ES-I3 (cell line): ENCODE results near the gene SMG1.
A peak's percentile ranks its signal among the peaks of the same experiment; 100 is the strongest.
"Not testable (repeated sequence)": the region's sequence is repeated elsewhere in the genome, so short reads cannot be mapped to it uniquely, and the experiment has no call there.

ENCODE experiments used
- H3K36me3 ChIP-seq: 2 replicates; pipeline ENCODE4 v1.6.1; 2013; ENCODE audit warnings: mild to moderate bottlenecking, low read length, control low read depth, moderate library complexity; ENCODE audit not compliant: insufficient read depth
- H3K4me1 ChIP-seq: 2 replicates; pipeline ENCODE4 v1.6.1; 2013; ENCODE audit warnings: mild to moderate bottlenecking, control low read depth, low read length; ENCODE audit not compliant: insufficient read depth
- H3K9ac ChIP-seq: 2 replicates; pipeline ENCODE4 v1.6.1; 2013; ENCODE audit warnings: low read depth, mild to moderate bottlenecking, low read length, moderate library complexity
- H3K9me3 ChIP-seq: 2 replicates; pipeline ENCODE4 v1.6.1; 2013; ENCODE audit warnings: mild to moderate bottlenecking, low read length, moderate library complexity; ENCODE audit not compliant: control insufficient read depth, insufficient read depth

SMG1 gene

DNA sequence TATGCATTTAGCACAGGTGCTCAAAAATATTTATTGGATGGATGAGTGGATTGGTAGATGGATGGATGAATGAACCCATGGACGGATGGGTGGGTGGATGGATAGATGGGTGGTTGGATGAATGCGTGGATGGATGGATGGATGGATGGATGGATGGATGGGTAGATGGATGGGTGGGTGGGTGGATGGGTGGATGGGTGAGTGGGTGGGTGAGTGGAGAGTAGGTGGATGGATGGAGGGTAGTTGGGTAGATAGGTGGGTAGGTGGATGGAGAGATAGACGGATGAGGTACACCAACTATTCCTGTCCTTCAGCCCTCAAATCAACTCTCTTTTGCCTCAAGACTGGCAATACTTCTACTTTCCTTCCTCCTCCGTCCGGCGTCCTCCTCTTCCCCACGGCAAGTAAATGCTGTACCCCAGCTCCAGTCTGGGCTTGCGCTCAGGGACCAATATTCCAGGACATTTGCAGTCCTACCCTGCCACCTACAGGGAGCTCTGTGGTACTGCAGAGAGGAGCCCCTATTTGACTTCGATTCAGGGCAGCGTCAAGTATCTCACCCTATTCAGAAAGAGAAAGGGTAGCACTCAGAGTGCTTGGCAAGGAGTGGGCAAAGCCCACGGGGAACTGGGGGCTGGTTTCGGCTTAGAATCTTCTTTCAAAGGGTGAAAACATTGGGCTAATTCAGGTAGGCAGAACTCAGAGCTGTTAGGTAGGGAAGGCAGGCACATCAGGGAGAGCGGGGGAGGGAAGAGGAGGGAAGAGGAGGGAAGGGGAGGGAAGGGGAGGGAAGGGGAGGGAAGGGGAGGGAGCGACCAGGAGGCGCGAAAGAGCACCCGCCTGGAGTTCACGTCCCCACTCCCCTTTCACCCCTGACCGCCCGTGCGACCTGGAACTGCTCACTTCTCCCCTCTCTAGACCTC, 166.3 kb downstream of the SMG1 start:
- H3K9ac ChIP-seq = peak overlapping the region; percentile 20; the same call in 1 of the 2 replicates
- not testable (repeated sequence) for H3K36me3 ChIP-seq, H3K4me1 ChIP-seq, H3K9me3 ChIP-seq

DNA sequence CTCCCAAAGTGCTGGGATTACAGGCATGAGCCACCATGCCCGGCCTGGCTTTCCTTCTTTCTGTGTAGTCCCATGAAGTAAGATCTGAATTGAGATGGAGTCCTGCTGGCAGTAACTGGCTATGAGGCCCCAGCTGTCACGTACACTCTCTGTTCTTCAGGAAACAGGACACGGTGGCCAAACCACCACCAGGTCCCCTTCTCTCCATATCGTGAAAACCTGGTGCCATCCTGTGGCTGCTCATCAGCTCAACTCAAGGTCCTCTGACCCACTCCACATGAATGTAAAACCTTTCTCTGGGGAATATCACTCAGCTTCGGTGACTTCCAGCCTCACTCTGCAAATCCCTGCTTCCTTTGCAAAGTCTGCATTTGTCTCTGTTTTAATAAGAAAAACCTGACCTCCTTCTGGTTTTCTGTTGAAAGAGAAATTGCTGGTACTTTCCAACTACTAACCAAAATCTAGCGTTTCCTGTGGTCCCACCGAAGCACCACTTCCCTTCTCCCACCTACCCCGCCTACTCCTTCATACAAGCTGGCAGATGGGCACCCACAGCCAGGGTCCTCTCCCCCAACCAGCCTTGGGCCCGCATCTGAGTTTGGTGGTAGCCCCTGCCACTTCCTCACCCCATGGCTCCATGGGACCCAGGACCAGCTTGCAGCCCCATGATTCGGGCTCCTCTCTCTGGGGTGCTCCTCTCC, 168.1 kb downstream of the SMG1 start:
- H3K36me3 ChIP-seq, H3K9ac ChIP-seq, H3K9me3 ChIP-seq, H3K4me1 ChIP-seq: not testable (repeated sequence)

DNA sequence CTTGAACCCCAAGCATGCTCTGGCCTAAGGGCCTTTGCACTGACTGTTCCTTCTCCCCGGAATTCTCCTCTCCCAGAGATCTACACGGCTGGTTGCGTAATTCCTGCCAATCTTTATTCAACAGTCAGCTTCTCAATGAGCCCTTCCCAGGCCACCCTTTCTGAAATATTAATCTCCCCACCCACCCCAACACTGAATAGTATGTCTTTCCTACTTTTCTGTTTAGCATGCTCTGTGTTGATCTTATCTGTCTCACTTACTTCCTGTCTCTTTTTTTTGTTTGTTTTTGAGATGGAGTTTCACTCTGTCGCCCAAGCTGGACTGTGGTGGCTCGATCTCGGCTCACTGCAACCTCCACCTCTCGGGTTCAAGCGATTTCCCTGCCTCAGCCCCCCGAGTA, 169.6 kb downstream of the SMG1 start:
- not testable (repeated sequence) for H3K9ac ChIP-seq, H3K36me3 ChIP-seq, H3K9me3 ChIP-seq, H3K4me1 ChIP-seq
